Measurements from ENCODE around the gene CCT3. TPM values are rescaled to one million over a fixed set of nuclear protein-coding genes. Genes with fewer than 3 reads are reported as not detected.
"Not testable (repeated sequence)": the region's sequence is repeated elsewhere in the genome, so short reads cannot be mapped to it uniquely, and the experiment has no call there.

The CCT3 gene
- total RNA-seq, 1 donor from 2014 or later, result 358 TPM

- DNase-seq (ENCODE audit: low read depth), result no peak
- no peak for TF ChIP-seq CTCF (conservative IDR thresholded peaks at IDR 0.05; ENCODE audit: low read depth, low read length)
- no peak overlapping the region for H3K4me3 ChIP-seq (ENCODE audit: low read depth, low read length)
Observed at GRCh38 chr1:156346636-156347035, 8.5 kb upstream of the CCT3 start.

- not testable (repeated sequence) for H3K4me3 ChIP-seq (ENCODE audit: low read depth, low read length); DNase-seq (ENCODE audit: low read depth)
Observed at GRCh38 chr1:156346035-156346434, 7.9 kb upstream of the CCT3 start.

DNA sequence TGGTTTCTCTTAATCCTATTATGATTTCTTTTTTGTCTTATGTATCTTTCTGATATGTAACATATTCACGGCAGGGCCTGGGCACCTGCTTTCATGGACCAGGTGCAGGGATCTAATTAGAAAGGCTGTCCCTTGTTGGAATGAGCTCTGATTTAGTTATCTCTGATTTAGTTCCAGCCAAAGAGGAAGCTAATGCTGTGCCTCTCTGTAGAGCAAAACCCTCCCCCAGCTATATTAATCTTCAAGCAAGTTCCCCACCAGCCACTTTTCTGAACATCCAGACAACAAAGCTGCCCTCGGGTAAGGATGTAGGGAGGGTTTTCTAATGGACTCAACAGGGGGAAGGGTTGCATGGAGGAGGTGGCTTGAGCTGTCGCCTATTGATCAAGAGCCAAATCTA is 6.3 kb upstream of the CCT3 start:
- DNase-seq (ENCODE audit: low read depth), result no peak
- no peak for TF ChIP-seq CTCF (conservative IDR thresholded peaks at IDR 0.05; ENCODE audit: low read depth, low read length)
- H3K4me3 ChIP-seq (ENCODE audit: low read depth, low read length), result no peak overlapping the region

DNA sequence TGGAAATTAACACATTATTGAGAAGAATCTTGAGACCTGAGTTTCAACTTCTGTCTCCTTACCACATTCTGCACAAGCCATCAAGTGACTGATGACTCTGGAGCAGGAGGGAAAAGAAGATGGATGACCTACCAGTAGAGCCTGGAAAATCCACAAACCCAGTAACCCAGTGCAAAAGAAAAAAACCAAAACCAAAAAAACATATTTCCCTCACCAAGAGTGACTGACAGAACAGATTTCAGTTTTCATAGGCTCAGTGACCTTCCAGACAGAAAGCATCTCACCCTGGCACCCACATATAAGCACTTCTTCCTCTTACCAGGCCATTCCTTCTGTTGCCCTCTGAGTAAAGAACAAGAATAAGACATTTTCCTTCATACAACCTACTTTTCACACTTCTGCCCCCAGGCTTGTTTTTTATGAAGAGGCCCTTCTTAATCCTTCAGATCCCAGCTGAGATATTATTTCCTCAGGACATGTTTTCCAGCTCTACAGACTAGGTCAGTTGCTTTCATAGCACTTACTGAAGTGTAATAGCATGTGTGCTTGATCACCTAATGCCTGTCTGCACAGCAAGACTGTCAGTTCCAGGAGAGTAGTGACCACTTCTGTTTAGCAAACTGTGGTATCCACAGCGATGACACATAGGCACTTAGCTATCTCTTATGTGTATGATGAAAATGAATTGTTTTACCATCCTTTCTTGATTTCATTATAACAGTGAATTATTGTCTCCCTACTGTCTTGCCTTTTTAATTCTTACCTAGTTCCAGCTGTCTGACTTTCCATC is 4.3 kb upstream of the CCT3 start:
- H3K4me3 ChIP-seq (ENCODE audit: low read depth, low read length), result no peak overlapping the region
- no peak for TF ChIP-seq CTCF (conservative IDR thresholded peaks at IDR 0.05; ENCODE audit: low read depth, low read length)
- no peak for DNase-seq (ENCODE audit: low read depth)

GRCh38 chr1:156337888-156338179 is 258 bp downstream of the CCT3 start:
- peak overlapping the region; percentile 92 for H3K4me3 ChIP-seq (ENCODE audit: low read depth, low read length)
- peak; percentile 0 for DNase-seq (ENCODE audit: low read depth)
- no peak for TF ChIP-seq CTCF (conservative IDR thresholded peaks at IDR 0.05; ENCODE audit: low read depth, low read length)

- peak overlapping the region; percentile 92 for H3K4me3 ChIP-seq (ENCODE audit: low read depth, low read length)
- peak; percentile 2 for DNase-seq (ENCODE audit: low read depth)
- TF ChIP-seq CTCF (conservative IDR thresholded peaks at IDR 0.05; ENCODE audit: low read depth, low read length), result no peak
Observed at GRCh38 chr1:156337052-156337887, 822 bp downstream of the CCT3 start.

DNA sequence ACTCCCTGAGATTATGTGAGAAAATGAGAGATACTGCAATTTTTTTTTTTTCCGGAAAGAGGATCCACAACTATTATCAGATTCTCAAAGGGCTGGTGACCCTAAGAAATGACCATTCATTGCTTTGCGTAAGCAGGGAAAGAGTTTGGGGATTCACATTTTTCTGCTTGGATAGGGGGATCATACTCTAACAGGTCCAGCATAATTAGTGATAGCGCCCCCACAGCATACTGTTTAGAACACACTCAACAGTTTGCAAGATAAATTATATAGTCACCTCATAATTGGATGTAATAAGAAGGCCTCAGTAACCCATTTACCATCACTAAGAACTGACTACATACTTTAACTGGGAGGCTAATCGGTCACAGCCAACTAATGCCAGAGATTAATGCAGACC is 1.9 kb downstream of the CCT3 start:
- peak; percentile 35 for TF ChIP-seq CTCF (conservative IDR thresholded peaks at IDR 0.05; ENCODE audit: low read depth, low read length)
- peak overlapping the region; percentile 92 for H3K4me3 ChIP-seq (ENCODE audit: low read depth, low read length)
- no peak for DNase-seq (ENCODE audit: low read depth)

GRCh38 chr1:156323179-156323578 is 14.9 kb downstream of the CCT3 start:
- H3K4me3 ChIP-seq (ENCODE audit: low read depth, low read length); DNase-seq (ENCODE audit: low read depth): not testable (repeated sequence)
